K562 (cell line): ENCODE results near the gene BRD3OS. TPM values are rescaled to one million over a fixed set of nuclear protein-coding genes. Genes with fewer than 3 reads are reported as not detected.
A peak's percentile ranks its signal among the peaks of the same experiment; 100 is the strongest.

Experiments
- ATAC-seq: fragments of 200-7000 bp; cut with Tn5 transposase; 3 replicates; pipeline ENCODE4 v1.9.1; 2020; ENCODE audit warnings: moderate library complexity
- BruUV-seq: library from RNA; stranded (reverse); fragments of 400-500 nt; replicated peaks from 2 replicates; lab custom pipeline; 2021; lab: Mats Ljungman, UMichigan
- CTCF ChIA-PET: fragments of 300-600 bp; formaldehyde crosslinking; extraction: SDS; loops from one replicate; lab custom pipeline; 2021; ENCODE audit warnings: low intra/inter-chr PET ratio; lab: Yijun Ruan, JAX
- POLR2A ChIA-PET: fragments of 300-600, 350-650 bp; sonication (Branson Sonifier 250); formaldehyde crosslinking; extraction: SDS; loops from one replicate; lab custom pipeline; 2021; ENCODE audit warnings: antibody characterized with exemption, inconsistent platforms; lab: Yijun Ruan, JAX
- DNase-seq, 4 experiments: peaks; one replicate each; pipeline versions ENCODE4 v3.0.0 to v3.0.0-alpha.2; 2011 to 2018; ENCODE audit warnings: low spot score in 3 of 4, mixed read lengths in 3 of 4; ENCODE audit errors: extremely low read depth in 1 of 4
- FAIRE-seq: peaks from 2 replicates; lab custom pipeline; 2011; peaks lifted over from hg19 to GRCh38; lab: Jason Lieb, UNC
- H2AFZ ChIP-seq: 2 replicates; pipeline ENCODE4 v1.6.0; 2011; ENCODE audit warnings: low read depth, low read length, control low read depth, inconsistent platforms
- H3K27ac ChIP-seq: fragments of 200-600 bp; 3 replicates; pipeline ENCODE4 v1.8.0; 2011; ENCODE audit warnings: low read depth, mild to moderate bottlenecking, control low read depth, inconsistent platforms, low read length, moderate library complexity, mixed read lengths; ENCODE audit errors: extremely low read depth
- H3K27me3 ChIP-seq, 2 experiments: fragments of 300-600 bp in 1 of 2; 2 replicates in 1 of 2; 3 replicates in 1 of 2; pipeline versions ENCODE4 v1.6.0 to v1.8.0; 2011; ENCODE audit warnings: inconsistent platforms in 2 of 2, low read length in 2 of 2, mild to moderate bottlenecking in 1 of 2, mixed read lengths in 1 of 2, moderate library complexity in 1 of 2; ENCODE audit not compliant: control insufficient read depth in 2 of 2, insufficient read depth in 2 of 2
- H3K36me3 ChIP-seq: fragments of 300-600 bp; 3 replicates; pipeline ENCODE4 v1.8.0; 2011; ENCODE audit warnings: mild to moderate bottlenecking, low read length, inconsistent platforms; ENCODE audit not compliant: control insufficient read depth, insufficient read depth
- H3K4me1 ChIP-seq, 2 experiments: fragments of 200-600 bp in 1 of 2; replicated peaks in 1 of 2; 2 replicates in 1 of 2; 3 replicates in 1 of 2; pipeline versions ENCODE4 v1.5.1 to v1.8.0; 2011; ENCODE audit warnings: inconsistent platforms in 2 of 2, low read length in 2 of 2, mild to moderate bottlenecking in 1 of 2, mixed read lengths in 1 of 2, moderate library complexity in 1 of 2; ENCODE audit not compliant: control insufficient read depth in 2 of 2, insufficient read depth in 2 of 2
- H3K4me2 ChIP-seq: 2 replicates; pipeline ENCODE4 v1.6.1; 2011; ENCODE audit warnings: low read length, control low read depth, inconsistent platforms, mixed read lengths; ENCODE audit not compliant: insufficient read depth
- H3K4me3 ChIP-seq: fragments of 200-600 bp; sonication (generic), shearing (Covaris generic); 2 replicates; pipeline ENCODE4 v1.5.1; 2016; ENCODE audit warnings: control low read depth, inconsistent platforms
- H3K79me2 ChIP-seq: fragments of 200-600 bp; 3 replicates; pipeline ENCODE4 v1.8.0; 2011; ENCODE audit warnings: low read length, inconsistent platforms; ENCODE audit not compliant: control insufficient read depth, insufficient read depth
- H3K9ac ChIP-seq, 2 experiments: 2 replicates each; pipeline versions ENCODE4 v1.6.0 to v1.6.1; 2011; ENCODE audit warnings: low read depth in 2 of 2, low read length in 2 of 2, control low read depth in 1 of 2, inconsistent platforms in 1 of 2, mild to moderate bottlenecking in 1 of 2, mixed read lengths in 1 of 2; ENCODE audit not compliant: insufficient read depth in 1 of 2
- H3K9me1 ChIP-seq: one replicate; pipeline ENCODE4 v1.6.0; 2011; ENCODE audit warnings: inconsistent platforms, mild to moderate bottlenecking, low read length, moderate library complexity; ENCODE audit not compliant: control insufficient read depth, insufficient read depth
- H3K9me3 ChIP-seq: replicated peaks from 2 replicates; pipeline ENCODE4 v1.5.1; 2011; ENCODE audit warnings: low read depth, low read length, inconsistent platforms; ENCODE audit not compliant: control insufficient read depth, insufficient read depth
- H4K20me1 ChIP-seq: replicated peaks from 2 replicates; pipeline ENCODE4 v1.6.1; 2011; ENCODE audit warnings: low read length, inconsistent platforms, mixed read lengths; ENCODE audit not compliant: control insufficient read depth, insufficient read depth
- ARHGAP35 ChIP-seq: fragments of 450-650 bp; IDR thresholded peaks from 2 replicates; pipeline ENCODE4 v1.6.1; 2018; ENCODE audit not compliant: partially characterized antibody
- HNRNPL ChIP-seq: fragments of 200-400 bp; formaldehyde crosslinking; IDR thresholded peaks from 2 replicates; pipeline ENCODE4 v1.6.1; 2017; ENCODE audit warnings: low read depth, mild to moderate bottlenecking, low read length
- POLR2G ChIP-seq: fragments of 200-400 bp; formaldehyde crosslinking; IDR thresholded peaks from 2 replicates; pipeline ENCODE4 v1.6.1; 2017; ENCODE audit warnings: low read depth, mild to moderate bottlenecking, antibody characterized with exemption, low read length, moderate library complexity
- RUNX1 ChIP-seq: sonication (generic); IDR thresholded peaks from 2 replicates; pipeline ENCODE4 v1.6.1; 2016; ENCODE audit warnings: antibody characterized with exemption, low read depth
- WGBS: fragments of 100-300 bp; shearing (Covaris generic); methylation state at CpG from one replicate; pipeline ENCODE4 v1.1.6; 2016; ENCODE audit warnings: low coverage, mixed read lengths; ENCODE audit not compliant: insufficient coverage; ENCODE audit errors: missing lambda C conversion rate; 5-methylcytosine and 5-hydroxymethylcytosine counted together
- in situ Hi-C: fragments of 300-500 bp; cut with MboI; formaldehyde crosslinking; loops from 4 replicates; pipeline ENCODE4 v1.15.0; 2018; ENCODE audit warnings: inconsistent platforms, mixed read lengths
- intact Hi-C: fragments of 100-400 bp; cut with micrococcal nuclease; formaldehyde crosslinking; loops from 2 replicates; pipeline ENCODE4 v1.14.2; 2022
- polyA plus RNA-seq, 8 experiments: library from polyadenylated mRNA; depleted of rRNA in 4 of 8; stranded (reverse) in 5 of 8; unstranded in 3 of 8; fragments of >200 nt; fragmentation: Nextera tagmentation in 2 of 8; fragmentation: Illumina TruSeq in 1 of 8; extraction: Ambion mirVana in 2 of 8; extraction: Trizol in 1 of 8; gene quantifications; 2 replicates each; pipeline versions ENCODE4 v1.2.1 to v1.2.3, GENCODE V29; 2011 to 2014; ENCODE audit warnings: inconsistent platforms in 1 of 8, missing spikeins in 1 of 8
- total RNA-seq, 7 experiments: library from RNA; depleted of rRNA in 6 of 7; stranded (reverse); fragments of >200 nt in 6 of 7; fragmentation: Illumina TruSeq in 2 of 7; extraction: Trizol in 2 of 7; gene quantifications; 2 replicates each; pipeline versions ENCODE4 v1.2.1 to v1.2.3, GENCODE V29; 2011 to 2021; ENCODE audit warnings: low replicate concordance in 1 of 7

The BRD3OS gene
- total and polyA plus RNA-seq, 9 of the 15 experiments (the other 6 are each of a cell fraction or from before 2014, with no cell fraction given) = 1.1 to 8.7 (median 5.9) TPM

GRCh38 chr9:134049772-134050588 is 24.7 kb downstream of the BRD3OS start:
- intact Hi-C loops = no loop called here
- 0 out of 2 replicates have a peak, but pooled peaks have one; percentile 26 for TF ChIP-seq POLR2G
- no peak for TF ChIP-seq RUNX1
- POLR2A ChIA-PET = interaction anchor here (0.6 to 1.1 kb wide), 3 partner anchors 17 to 540 kb away, joined by 3 read pairs; no protein-coding TSS in a partner anchor

GRCh38 chr9:134050726-134051125 is 25.4 kb downstream of the BRD3OS start:
- Histone ChIP-seq H3K27ac (no peak overlapping the region), H3K9ac (no peak overlapping the region), H2AFZ (no peak overlapping the region), H3K79me2 (peaks cover 3% of the 10 kb centered on the region; the same call in 1 of the 3 replicates), H4K20me1 (no peaks in the 10 kb centered on the region; the same call in 1 of the 2 replicates), H3K4me2 (no peak overlapping the region), H3K27me3 (no peaks in the 10 kb centered on the region), H3K4me3 (no peak overlapping the region), H3K36me3 (peaks cover 57% of the 10 kb centered on the region; the same call in 1 of the 3 replicates), H3K9me1 (no peaks in the 10 kb centered on the region), H3K4me1 (peaks cover 0 to 41% of the 10 kb centered on the region in 2 experiments; a peak in 2 of 5 replicates), H3K9me3 (no peaks in the 10 kb centered on the region)
- ATAC-seq (no peak), DNase-seq (no peak), FAIRE-seq (no peak)
- ChIA-PET POLR2A (interaction anchor here (0.7 to 1.1 kb wide), 2 partner anchors 10 to 44 kb away, joined by 3 to 6 read pairs; no protein-coding TSS in a partner anchor), CTCF (no interaction called here)
- BruUV-seq = no TSS peak
- WGBS = 93% methylated on average over 11 of the region's 14 CpGs
- in situ Hi-C loops (no loop called here), intact Hi-C loops (no loop called here)
- TF ChIP-seq ARHGAP35 = no peak
- TF ChIP-seq HNRNPL = no peak

More at GRCh38 chr9:134049772-134050588, 24.7 kb downstream of the BRD3OS start:
- CTCF ChIA-PET = no interaction called here
- no peak overlapping the region for H3K27ac ChIP-seq
- FAIRE-seq (no peak), DNase-seq (peak in 2 of 4 experiments; percentile 35 to 39), ATAC-seq (peak; percentile 46)
- no peak overlapping the region for H3K4me3 ChIP-seq
- H3K4me2 ChIP-seq = no peak overlapping the region
- no peaks in the 10 kb centered on the region for H3K9me3 ChIP-seq
- no peak overlapping the region for H3K9ac ChIP-seq
- no peak overlapping the region for H2AFZ ChIP-seq
- in situ Hi-C loops = no loop called here
- H3K79me2 ChIP-seq = no peaks in the 10 kb centered on the region; the same call in 2 of the 3 replicates
- peaks cover 0 to 36% of the 10 kb centered on the region in 2 experiments; a peak in 2 of 5 replicates for H3K4me1 ChIP-seq
- no peaks in the 10 kb centered on the region; the same call in 1 of the 2 replicates for H4K20me1 ChIP-seq
- no peaks in the 10 kb centered on the region for H3K9me1 ChIP-seq
- H3K27me3 ChIP-seq = no peaks in the 10 kb centered on the region
- H3K36me3 ChIP-seq = peaks cover 62% of the 10 kb centered on the region; the same call in 1 of the 3 replicates
- 79% methylated on average over 27 of the region's 28 CpGs for WGBS
- no TSS peak for BruUV-seq
